ENCODE results near the gene SLC24A1.

DNA sequence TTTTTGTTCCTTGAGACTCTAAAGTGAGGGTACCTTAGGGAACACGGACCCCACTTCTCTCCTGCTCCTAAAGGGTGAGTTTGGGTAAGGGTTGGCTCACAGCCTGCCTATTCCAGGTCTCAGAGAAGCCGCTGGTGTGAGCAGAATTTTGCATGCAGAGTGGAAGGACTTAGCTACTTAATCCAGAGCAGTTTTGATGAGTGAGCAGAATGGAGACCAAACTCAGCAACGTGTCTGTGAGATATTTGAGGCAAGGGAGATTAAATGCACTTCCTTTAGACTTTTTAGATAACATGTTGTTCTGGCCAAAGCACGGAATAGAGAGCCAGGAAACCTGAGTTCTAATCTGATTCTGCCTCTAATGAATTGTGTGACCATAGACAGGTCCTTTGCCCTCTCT lies 5.1 kb downstream of the SLC24A1 start:
- no peak for TF ChIP-seq POLR2A (IDR thresholded peaks at IDR 0.05; ENCODE audit: extremely low read depth, insufficient read length)
- TF ChIP-seq, protein P1, sequence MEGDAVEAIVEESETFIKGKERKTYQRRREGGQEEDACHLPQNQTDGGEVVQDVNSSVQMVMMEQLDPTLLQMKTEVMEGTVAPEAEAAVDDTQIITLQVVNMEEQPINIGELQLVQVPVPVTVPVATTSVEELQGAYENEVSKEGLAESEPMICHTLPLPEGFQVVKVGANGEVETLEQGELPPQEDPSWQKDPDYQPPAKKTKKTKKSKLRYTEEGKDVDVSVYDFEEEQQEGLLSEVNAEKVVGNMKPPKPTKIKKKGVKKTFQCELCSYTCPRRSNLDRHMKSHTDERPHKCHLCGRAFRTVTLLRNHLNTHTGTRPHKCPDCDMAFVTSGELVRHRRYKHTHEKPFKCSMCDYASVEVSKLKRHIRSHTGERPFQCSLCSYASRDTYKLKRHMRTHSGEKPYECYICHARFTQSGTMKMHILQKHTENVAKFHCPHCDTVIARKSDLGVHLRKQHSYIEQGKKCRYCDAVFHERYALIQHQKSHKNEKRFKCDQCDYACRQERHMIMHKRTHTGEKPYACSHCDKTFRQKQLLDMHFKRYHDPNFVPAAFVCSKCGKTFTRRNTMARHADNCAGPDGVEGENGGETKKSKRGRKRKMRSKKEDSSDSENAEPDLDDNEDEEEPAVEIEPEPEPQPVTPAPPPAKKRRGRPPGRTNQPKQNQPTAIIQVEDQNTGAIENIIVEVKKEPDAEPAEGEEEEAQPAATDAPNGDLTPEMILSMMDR (IDR thresholded peaks at IDR 0.05; ENCODE audit: low read depth, low read length): no peak
- TF ChIP-seq, protein P2, sequence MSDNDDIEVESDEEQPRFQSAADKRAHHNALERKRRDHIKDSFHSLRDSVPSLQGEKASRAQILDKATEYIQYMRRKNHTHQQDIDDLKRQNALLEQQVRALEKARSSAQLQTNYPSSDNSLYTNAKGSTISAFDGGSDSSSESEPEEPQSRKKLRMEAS (IDR thresholded peaks at IDR 0.05; ENCODE audit: low read depth, low read length): no peak

Measured in NB4 (cell line).